H1 (cell line): Measurements from ENCODE around the gene BET1L. TPM values are rescaled to one million over a fixed set of nuclear protein-coding genes. Genes with fewer than 3 reads are reported as not detected.

Source experiments
- polyA plus RNA-seq, 7 experiments: library from polyadenylated mRNA; depleted of rRNA in 3 of 7; stranded (reverse) in 5 of 7; unstranded in 2 of 7; fragments of >200 nt in 5 of 7; fragments of 200-250 nt in 2 of 7; gene quantifications; 1 replicate in 5 of 7; 2 replicates in 1 of 7; 4 replicates in 1 of 7; pipeline versions ENCODE4 v1.2.1 to v1.2.3, GENCODE V29; 2011 to 2013; ENCODE audit warnings: missing spikeins in 2 of 7, mixed read lengths in 2 of 7
- total RNA-seq: library from RNA; stranded (reverse); fragmentation: NEBNext Ultra II Directional; extraction: Animal tissue kit (Norgen Biotek cat#: 25700); gene quantifications from 2 replicates; pipeline ENCODE4 v1.2.1, GENCODE V29; 2021
- TF ChIP-seq, protein P1 (sequence below): fragments of 300-600 bp; sonication (generic); IDR thresholded peaks from 2 replicates; pipeline ENCODE4 v1.7.1; 2012; ENCODE audit warnings: low read length, moderate library complexity, mild to moderate bottlenecking, inconsistent platforms; ENCODE audit not compliant: insufficient replicate concordance

BET1L gene
- total and polyA plus RNA-seq, 2 of the 8 experiments (the other 6 are each of a cell fraction or from before 2014, with no cell fraction given): 40.2 to 61.9 TPM

DNA sequence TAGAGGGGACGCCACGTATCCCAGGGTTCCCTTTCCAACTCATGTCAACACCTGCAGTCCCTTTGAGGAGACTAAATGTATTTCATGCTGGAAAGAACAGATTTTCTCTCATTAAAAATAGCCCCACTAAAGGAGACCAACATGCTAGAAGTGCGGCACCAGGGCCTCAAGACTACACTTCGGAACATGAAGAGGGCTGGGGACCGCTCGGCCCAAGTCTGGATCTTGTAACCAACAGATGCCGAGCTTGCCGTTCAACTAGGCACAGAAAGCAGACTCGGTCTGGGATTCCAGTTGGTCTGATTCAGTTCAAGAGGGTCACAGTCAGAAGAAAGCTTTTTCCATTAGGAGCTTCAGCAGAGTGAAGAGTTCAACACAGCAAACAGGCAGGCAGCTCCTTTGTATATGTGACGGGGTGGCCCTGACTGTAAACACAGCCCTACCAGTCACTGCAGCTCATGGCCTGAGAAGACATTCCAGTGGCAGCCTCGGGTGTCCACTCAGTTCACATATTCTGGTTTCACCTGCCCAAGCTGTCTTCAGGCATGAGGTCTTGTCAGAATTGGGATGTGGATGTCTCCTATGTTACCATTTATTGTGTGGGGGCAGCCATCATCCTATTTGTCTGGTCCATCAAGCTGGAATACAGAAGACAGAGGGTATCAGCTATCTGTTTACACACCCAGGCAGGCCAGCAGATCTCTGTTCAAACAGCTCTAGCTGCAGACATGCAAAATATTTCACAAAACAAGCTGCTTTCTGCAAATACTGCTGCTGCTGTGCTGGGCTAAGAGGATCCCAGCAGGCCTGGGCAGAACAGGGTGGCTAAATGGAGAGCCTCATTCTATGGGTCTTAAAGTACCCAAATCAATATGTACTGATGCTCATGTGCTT lies 9.1 kb upstream of the BET1L start (continued):
- TF ChIP-seq, protein P1, sequence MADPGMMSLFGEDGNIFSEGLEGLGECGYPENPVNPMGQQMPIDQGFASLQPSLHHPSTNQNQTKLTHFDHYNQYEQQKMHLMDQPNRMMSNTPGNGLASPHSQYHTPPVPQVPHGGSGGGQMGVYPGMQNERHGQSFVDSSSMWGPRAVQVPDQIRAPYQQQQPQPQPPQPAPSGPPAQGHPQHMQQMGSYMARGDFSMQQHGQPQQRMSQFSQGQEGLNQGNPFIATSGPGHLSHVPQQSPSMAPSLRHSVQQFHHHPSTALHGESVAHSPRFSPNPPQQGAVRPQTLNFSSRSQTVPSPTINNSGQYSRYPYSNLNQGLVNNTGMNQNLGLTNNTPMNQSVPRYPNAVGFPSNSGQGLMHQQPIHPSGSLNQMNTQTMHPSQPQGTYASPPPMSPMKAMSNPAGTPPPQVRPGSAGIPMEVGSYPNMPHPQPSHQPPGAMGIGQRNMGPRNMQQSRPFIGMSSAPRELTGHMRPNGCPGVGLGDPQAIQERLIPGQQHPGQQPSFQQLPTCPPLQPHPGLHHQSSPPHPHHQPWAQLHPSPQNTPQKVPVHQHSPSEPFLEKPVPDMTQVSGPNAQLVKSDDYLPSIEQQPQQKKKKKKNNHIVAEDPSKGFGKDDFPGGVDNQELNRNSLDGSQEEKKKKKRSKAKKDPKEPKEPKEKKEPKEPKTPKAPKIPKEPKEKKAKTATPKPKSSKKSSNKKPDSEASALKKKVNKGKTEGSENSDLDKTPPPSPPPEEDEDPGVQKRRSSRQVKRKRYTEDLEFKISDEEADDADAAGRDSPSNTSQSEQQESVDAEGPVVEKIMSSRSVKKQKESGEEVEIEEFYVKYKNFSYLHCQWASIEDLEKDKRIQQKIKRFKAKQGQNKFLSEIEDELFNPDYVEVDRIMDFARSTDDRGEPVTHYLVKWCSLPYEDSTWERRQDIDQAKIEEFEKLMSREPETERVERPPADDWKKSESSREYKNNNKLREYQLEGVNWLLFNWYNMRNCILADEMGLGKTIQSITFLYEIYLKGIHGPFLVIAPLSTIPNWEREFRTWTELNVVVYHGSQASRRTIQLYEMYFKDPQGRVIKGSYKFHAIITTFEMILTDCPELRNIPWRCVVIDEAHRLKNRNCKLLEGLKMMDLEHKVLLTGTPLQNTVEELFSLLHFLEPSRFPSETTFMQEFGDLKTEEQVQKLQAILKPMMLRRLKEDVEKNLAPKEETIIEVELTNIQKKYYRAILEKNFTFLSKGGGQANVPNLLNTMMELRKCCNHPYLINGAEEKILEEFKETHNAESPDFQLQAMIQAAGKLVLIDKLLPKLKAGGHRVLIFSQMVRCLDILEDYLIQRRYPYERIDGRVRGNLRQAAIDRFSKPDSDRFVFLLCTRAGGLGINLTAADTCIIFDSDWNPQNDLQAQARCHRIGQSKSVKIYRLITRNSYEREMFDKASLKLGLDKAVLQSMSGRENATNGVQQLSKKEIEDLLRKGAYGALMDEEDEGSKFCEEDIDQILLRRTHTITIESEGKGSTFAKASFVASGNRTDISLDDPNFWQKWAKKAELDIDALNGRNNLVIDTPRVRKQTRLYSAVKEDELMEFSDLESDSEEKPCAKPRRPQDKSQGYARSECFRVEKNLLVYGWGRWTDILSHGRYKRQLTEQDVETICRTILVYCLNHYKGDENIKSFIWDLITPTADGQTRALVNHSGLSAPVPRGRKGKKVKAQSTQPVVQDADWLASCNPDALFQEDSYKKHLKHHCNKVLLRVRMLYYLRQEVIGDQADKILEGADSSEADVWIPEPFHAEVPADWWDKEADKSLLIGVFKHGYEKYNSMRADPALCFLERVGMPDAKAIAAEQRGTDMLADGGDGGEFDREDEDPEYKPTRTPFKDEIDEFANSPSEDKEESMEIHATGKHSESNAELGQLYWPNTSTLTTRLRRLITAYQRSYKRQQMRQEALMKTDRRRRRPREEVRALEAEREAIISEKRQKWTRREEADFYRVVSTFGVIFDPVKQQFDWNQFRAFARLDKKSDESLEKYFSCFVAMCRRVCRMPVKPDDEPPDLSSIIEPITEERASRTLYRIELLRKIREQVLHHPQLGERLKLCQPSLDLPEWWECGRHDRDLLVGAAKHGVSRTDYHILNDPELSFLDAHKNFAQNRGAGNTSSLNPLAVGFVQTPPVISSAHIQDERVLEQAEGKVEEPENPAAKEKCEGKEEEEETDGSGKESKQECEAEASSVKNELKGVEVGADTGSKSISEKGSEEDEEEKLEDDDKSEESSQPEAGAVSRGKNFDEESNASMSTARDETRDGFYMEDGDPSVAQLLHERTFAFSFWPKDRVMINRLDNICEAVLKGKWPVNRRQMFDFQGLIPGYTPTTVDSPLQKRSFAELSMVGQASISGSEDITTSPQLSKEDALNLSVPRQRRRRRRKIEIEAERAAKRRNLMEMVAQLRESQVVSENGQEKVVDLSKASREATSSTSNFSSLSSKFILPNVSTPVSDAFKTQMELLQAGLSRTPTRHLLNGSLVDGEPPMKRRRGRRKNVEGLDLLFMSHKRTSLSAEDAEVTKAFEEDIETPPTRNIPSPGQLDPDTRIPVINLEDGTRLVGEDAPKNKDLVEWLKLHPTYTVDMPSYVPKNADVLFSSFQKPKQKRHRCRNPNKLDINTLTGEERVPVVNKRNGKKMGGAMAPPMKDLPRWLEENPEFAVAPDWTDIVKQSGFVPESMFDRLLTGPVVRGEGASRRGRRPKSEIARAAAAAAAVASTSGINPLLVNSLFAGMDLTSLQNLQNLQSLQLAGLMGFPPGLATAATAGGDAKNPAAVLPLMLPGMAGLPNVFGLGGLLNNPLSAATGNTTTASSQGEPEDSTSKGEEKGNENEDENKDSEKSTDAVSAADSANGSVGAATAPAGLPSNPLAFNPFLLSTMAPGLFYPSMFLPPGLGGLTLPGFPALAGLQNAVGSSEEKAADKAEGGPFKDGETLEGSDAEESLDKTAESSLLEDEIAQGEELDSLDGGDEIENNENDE: no peak
